ENCODE data around the gene FNIP1.
"Not testable (repeated sequence)": the region's sequence is repeated elsewhere in the genome, so short reads cannot be mapped to it uniquely, and the experiment has no call there.

Gene FNIP1

DNA sequence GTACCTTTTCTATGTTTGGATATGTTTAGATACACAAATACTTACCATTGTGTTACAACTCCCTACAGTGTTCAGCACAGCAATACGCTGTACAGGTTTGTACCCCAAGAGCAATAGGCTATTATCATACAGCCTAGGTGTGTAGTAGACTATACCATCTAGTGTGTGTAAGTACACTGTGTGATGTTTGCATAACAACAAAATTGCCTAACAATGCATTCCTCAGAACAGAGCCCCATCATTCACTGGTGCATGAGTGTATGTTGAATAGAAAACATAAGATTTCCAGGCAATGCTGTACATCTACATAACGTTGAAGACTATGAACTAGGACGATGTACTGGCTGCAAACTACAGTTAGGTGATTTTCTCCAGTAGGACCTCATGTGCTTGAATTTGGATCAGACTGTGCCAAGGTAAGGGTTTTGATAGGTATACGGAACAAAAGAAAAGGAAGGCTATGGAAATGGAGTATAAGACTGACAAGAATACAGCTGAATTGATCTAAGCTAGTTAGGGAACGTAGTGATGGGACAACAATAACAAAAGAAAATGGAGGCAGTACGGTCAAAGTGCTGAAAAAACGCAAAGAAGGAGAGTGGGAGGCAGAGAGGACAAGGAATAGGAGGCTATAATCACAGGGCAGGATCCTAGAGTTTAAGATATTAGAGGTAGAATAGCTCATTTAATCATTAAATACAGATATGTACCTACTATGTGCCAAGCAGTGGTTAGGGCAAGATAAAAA lies 46.9 kb downstream of the FNIP1 start:
- no peak for DNase-seq (ENCODE audit: low read depth in 3 of 3)

DNA sequence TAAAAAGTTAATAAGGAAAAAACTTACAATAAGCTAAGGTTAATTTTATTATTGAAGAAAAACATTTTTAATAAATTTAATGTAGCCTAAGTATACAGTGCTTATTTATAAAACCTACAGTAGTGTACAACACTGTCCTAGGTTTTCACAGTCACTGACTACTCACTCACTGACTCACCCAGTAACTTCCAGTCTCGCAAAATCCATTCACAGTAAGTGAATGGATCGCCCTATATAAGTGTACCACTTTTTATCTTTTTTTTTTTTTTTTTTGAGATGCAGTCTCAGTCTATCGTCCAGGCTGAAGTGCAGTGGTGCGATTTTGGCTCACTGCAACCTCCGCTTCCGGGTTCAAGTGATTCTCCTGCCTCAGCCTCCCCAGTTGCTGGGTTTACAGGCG lies 47.7 kb downstream of the FNIP1 start:
- no peak for DNase-seq (ENCODE audit: low read depth in 3 of 3)

DNA sequence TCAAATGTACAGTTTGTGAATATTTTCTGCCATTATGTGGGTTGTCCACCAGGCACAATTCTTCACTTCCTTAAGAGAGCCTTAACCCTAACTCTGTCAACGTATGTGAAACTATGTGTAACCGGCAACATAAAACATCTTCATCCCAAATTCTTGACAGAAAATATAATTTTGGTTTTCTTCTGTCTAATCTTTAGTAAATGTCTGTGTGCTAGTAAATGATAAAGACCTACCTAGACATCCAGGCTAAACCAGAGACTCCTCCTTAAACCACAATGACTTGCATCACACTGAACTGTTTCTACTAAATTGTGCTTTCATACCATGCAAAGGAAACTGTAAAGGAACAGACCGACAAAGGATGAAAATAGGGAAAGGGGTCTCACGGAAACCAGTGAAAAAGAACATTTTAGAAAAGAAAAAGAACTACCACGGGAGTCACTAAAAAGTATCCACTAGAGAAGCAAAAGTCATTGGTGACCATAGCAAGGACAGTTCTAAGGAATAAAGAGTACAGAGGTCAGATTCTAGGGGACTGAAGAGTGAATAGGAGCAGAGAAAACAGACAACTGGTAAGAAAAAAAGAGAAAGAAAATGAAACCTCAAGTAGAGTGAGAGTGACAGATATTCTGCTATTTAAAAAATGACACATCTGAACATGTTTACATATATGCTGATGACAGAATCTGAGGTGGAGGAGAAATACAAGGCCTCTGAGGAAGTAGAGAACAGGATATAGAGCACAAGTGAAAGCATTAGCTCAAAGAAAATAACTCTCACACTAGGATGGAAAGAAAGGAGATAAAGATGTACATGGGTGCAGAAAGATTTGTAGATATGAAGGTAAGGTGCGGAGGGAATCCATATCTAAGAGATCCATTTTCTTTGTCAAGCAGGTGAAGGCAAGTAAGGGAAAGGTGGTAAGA lies 49.4 kb downstream of the FNIP1 start:
- no peak for DNase-seq (ENCODE audit: low read depth in 3 of 3)

DNA sequence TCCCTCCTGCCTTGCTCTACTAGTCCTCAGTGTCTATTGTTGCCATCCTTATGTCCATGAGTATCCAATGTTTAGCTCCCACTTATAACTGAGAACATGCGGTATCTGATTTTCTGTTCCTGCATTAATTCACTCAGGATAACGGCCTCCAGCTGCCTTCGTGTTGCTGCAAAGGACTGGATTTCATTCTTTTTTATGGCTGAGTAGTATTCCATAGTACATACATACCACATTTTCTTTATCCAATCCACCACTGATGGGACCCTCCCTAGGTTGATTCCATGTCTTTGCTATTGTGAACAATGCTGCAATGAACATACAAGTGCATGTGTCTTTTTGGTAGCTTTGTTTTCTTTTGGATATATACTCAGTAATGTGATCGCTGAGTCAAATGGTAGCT lies 50.4 kb downstream of the FNIP1 start:
- no peak for DNase-seq (ENCODE audit: low read depth in 3 of 3)

DNA sequence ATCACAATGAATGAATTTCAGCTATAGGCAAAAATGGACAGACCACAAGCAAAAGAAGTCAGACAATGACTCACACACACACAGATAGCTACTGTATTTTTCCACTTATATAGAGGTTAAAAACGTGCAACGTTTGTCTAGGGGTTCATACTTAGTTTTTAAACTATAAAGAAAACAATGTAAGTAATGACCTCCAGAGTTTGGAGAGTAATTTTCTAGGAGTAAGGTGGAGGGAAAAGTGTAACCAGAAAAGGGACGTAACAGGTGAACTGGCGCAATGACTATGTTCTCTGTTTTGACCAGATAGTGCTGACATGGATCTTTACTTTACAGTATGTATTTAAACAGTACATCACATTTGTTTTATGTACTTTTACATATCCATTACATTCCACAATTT lies 51.1 kb downstream of the FNIP1 start:
- DNase-seq (ENCODE audit: low read depth in 3 of 3), result no peak

DNA sequence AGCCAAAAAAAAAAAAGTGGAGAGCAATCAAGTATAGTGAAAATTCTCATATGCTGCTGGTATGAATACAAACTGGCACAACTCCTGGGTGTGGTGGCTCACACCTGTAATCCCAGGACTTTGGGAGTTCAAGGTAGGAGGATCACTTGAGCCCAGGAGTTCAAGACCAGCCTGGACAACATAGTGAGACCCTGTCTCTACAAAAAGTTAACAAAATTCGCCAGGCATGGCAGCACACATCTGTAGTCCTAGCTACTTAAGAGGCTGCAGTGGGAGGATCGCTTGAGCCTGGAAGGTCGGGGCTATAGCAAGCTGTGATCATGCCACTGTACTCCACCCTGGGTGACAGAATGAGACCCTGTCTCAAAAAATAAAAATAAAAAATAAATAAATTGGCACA lies 51.7 kb downstream of the FNIP1 start:
- no peak for DNase-seq (ENCODE audit: low read depth in 3 of 3)

DNA sequence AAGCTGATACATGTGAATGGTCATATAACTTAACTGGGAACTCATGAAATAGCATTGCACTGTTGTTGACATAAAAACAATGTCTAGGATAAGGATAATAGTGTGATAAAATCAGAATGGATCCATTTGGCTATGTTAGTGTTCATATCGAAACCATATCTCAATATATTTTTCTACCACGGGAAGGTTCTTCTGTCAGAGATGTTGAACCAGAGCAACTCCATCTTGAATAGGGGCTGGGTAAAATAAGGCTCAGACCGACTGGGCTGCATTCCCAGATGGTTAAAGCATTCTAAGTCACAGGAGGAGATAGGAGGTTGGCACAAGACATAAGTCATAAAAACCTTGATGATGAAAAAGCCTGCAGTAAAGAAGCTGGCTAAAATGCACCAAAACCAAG lies 56.3 kb downstream of the FNIP1 start:
- no peak for DNase-seq (ENCODE audit: low read depth in 3 of 3)

DNA sequence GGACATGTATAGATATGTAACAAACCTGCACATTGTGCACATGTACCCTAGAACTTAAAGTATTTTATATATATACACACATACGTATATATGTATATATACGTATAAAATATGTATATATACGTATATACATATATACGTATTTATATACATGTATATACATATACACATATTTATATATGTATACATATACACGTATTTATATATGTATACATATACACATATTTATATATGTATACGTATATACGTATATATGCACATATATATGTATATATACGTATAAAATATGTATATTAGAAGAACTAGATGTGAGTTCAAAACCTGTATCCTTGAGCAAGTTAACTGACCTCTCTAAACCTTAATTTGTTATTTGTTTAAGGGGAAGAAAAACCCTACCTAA lies 61.4 kb downstream of the FNIP1 start:
- DNase-seq (ENCODE audit: low read depth in 3 of 3), result no peak

DNA sequence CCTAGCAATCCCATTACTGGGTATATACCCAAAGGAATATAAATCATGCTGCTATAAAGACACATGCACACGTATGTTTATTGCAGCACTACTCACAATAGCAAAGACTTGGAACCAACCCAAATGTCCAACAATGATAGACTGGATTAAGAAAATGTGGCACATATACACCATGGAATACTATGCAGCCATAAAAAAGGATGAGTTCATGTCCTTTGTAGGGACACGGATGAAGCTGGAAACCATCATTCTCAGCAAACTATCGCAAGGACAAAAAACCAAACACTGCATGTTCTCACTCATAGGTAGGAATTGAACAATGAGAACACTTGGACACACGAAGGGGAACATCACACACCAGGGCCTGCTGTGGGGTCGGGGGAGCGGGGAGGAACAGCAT lies 61.9 kb downstream of the FNIP1 start:
- not testable (repeated sequence) for DNase-seq (ENCODE audit: low read depth in 3 of 3)

DNA sequence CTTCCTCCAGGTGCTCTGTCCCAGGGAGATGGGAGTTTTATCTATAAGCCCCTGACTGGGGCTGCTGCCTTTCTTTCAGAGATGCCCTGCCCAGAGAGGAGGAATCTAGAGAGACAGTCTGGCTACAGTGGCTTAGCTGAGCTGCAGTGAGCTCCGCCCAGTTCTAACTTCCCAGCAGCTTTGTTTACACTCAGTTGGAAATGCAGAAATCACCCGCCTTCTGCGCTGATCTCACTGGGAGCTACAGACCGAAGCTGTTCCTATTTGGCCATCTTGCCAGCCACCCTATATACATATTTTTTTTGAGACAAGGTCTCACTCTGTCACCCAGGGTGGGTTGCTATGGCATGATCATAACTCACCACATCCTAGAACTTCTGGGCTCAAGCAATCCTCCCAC lies 67.5 kb downstream of the FNIP1 start:
- not testable (repeated sequence) for DNase-seq (ENCODE audit: low read depth in 3 of 3)

DNA sequence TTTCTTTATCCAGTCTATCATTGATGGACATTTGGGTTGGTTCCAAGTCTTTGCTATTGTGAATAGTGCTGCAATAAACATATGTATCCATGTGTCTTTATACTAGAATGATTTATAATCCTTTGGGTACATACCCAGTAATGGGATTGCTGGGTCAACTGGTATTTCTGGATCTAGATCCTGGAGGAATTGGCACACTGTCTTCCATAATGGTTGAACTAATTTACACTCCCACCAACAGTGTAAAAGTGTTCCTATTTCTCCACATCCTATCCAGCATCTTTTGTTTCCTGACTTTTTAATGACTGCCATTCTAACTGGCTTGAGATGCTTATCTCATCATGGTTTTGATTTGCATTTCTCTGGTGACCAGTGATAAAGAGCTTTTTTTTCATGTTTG lies 72.7 kb downstream of the FNIP1 start:
- not testable (repeated sequence) for DNase-seq (ENCODE audit: low read depth in 3 of 3)

DNA sequence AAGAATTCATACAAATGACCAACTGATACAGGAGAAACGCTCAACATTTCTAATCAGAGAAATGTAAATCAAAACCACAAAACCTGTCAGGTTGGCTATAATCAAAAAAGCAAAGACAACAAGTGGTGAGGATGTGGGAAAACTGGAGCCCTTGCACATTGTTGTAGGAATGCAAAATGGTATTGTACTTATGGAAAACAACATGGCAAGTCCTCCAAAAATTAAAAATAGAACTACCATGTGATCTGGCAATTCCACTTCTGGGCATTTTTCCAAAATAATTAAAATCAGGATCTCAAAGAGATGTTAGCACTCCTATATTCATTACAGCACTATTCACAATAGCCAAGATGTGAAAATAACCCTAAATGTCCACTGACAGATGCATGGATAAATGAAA lies 76.1 kb downstream of the FNIP1 start:
- DNase-seq (ENCODE audit: low read depth in 3 of 3), result no peak

DNA sequence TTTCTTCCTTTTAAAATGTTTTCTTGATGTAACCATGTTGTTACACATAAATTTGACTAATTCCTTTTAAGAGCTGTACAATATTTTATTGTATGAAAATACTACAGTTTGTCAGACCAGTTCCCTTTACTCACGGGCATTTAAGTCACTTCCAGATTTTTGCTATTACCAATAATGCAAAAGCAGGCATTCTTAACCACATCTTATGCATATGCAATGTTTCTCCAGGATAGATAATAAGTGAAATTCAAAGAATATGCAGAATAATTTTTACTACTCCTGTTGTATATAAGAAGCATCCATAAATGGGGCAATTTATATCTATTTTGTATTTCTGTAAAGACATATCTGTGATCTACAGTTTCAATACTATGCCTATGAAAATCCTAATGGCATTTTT lies 77.3 kb downstream of the FNIP1 start:
- no peak for DNase-seq (ENCODE audit: low read depth in 3 of 3)

DNA sequence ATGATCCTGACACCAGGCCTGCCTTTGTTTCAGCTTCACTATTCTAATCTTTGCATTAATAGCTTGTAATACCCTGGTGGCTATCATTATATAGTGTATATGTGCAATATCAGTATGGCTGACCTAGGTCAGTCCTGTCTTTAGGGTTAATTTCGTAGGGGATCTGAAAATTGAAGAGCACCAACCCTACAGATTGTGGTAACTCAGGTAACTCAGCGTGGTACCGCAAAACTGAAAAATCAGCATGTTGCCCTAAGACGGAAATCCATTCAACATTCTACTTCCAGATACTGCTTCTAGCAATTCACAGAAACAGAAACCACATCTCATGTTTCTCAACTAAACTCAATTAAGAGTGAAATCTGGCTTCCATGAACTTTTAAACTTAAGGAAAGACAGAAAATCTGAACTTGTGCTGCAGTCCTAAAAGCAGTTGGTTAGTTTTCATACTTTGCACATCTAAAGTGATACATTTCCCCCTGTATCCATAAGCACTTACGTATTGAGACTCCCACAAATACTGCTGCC lies 78.3 kb downstream of the FNIP1 start:
- no peak for DNase-seq (ENCODE audit: low read depth in 3 of 3)

DNA sequence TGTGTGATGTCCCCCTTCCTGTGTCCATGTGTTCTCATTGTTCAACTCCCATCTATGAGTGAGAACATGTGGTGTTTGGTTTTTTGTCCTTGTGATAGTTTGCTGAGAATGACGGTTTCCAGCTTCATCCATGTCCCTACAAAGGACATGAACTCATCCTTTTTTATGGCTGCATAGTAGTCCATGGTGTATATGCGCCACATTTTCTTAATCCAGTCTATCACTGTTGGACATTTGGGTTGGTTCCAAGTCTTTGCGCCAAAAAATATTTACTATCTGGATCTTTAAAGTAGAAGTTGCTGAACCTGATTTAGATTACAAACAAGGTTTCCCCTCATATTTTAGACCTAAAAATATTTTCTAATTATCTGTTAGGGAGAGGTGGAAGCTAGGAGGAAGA lies 79.7 kb downstream of the FNIP1 start:
- not testable (repeated sequence) for DNase-seq (ENCODE audit: low read depth in 3 of 3)

DNA sequence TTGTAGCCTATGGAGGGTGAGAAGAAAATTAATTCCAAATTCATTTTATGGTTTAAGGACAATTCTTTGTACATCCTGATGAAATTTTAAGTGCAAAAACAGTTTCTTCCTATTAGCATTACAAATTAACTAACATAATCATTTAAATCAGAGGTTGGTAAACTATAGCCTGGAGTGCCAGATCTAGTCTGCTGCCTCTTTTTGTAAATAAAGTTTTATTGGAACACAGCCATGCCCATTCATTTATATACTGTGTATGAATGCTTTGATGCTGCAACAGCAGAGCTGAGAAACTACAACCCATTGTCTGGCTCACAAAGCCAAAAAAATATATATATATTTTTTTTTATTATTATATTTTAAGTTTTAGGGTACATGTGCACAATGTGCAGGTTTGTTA lies 80.2 kb downstream of the FNIP1 start:
- DNase-seq (ENCODE audit: low read depth in 3 of 3), result no peak

DNA sequence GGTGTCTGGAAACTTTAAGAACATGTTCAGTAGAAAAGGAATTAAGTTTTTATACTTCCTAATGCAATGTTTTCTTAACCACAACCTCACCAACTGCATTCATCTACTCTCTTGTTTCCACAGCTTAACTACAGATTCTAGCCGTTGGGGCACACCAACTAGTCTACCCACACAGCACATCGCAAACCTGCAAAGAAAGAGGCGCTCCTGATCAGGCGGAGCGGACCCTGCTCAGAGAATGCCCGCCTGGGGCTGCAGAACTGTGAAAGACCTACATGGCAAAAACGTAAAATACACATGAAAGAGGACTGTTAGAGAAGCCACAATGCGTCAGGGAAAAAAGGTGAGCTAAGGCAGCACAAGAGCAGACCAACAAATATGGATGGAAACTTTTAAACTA lies 86.4 kb downstream of the FNIP1 start:
- no peak for DNase-seq (ENCODE audit: low read depth in 3 of 3)

DNA sequence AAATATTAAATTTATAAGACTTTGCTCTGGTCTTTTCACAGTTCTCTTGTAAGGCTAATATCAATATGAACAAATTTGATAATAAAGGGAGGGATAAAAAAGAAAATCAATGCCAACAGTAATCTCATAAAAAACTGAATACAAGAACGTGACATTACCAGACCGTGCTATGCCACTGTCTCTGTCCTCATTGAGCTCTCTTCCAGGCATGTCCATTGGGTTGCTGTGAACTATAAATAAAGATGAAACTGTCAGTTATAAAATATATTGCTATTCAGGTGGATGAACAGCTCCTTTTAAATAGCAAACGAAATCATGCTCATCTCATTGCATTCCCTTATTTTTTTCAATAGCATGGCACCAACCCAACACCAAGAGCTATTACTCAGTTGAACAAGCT lies 87.8 kb downstream of the FNIP1 start:
- no peak for DNase-seq (ENCODE audit: low read depth in 3 of 3)

DNA sequence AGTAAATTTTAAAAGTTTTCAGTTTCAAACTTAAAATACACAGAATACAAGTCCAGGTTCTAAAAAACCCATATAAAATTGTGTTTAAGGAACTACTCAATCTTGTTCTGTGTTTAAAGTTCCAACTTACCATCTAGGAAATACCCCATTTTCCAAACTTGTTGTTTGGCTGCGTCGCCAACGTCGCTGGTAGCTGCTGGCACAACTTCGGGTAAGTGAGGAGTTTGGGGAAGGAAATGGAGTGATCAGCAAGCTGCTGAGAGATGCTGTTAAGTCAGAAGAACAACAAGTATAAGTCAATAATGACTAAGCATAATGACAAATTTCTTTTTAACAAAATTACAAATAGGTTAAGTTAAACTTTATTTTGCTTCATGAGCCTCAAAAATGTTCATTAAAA lies 90.5 kb downstream of the FNIP1 start:
- no peak for DNase-seq (ENCODE audit: low read depth in 3 of 3)

DNA sequence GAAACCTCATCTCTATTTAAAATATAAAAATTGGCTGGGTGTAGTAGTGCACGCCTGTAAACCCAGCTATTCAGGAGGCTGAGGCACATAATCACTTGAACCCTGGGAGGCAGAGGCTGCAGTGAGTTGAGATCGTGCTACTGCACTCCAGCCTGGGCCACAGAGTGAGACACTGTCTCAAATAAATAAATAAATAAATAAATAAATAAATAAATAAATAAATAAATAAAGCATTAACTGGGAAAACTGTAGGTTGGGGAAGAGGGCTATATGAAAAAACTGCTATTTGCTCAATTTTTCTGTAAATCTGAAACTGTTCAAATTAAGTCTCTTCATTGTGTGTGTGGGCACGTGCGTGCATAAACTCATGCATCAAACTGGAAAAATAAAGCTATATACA lies 101.9 kb downstream of the FNIP1 start:
- no peak for DNase-seq (ENCODE audit: low read depth in 3 of 3)

DNA sequence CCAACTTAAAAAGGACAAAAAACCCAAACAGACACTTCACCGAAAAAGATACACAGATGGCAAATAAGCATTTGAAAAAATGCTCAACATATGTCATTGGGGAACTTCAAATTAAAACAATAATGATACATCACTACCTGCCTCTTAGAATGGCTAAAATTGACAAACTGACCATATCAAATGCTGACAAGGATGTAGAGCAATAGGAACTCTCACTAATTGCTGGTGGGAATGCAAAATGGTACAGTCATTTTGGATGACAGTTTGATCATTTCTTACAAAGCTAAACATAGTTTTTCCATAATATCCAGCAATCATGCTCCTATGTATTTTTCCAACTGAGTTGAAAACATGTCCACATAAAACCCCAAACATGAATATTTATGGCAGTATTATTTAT lies 102.9 kb downstream of the FNIP1 start:
- no peak for DNase-seq (ENCODE audit: low read depth in 3 of 3)

DNA sequence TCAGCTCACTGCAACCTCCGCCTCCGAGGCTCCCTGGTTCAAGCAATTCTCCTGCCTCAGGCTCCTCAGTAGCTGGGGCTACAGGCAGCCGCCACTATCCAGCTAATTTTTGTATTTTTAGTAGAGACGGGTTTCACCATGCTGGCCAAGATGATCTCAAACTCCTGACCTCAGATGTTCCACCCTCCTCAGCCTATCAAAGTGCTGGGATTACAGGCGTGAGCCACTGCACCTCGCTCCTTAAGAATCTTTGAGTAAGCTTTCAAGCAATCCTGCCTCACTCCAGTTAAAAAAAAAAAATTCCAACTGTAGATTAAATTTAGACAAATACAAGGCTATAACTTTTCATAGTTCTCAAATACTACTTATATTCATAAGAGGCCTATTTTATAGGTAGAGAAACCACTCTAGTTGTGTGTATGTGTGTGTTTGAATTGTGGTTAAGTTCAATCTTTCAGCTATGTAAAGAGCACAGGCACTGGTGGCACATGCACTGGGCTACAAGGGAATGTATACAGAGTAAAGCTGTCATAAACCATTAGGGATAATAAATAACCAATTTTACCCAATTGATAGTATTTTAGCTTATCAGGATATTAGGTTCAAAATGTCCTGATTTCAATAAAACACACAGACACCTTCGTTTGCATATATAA lies 111.2 kb downstream of the FNIP1 start:
- DNase-seq (ENCODE audit: low read depth in 3 of 3), result no peak

All from stimulated activated CD4-positive, alpha-beta T cell treated with anti-CD3 and anti-CD28 coated beads, TNF-alpha, amount 100 ng/mL, for 24 hours (primary cell).